Measurements from ENCODE around the gene STXBP5.

STXBP5 gene

GRCh38 chr6:147179809-147180208 is 24.4 kb upstream of the STXBP5 start:
- DNase-seq = no peak

- no peak for DNase-seq
Observed at GRCh38 chr6:147180926-147181325, 23.3 kb upstream of the STXBP5 start.

GRCh38 chr6:147184379-147184778 is 19.8 kb upstream of the STXBP5 start:
- no peak for DNase-seq

- DNase-seq = no peak
Observed at GRCh38 chr6:147185216-147185615, 19.0 kb upstream of the STXBP5 start.

- DNase-seq = no peak
Observed at GRCh38 chr6:147190556-147190955, 13.7 kb upstream of the STXBP5 start.

- no peak for DNase-seq
Observed at GRCh38 chr6:147192278-147192911, 11.8 kb upstream of the STXBP5 start.

GRCh38 chr6:147194652-147195411 is 9.4 kb upstream of the STXBP5 start:
- no peak for DNase-seq

- DNase-seq = no peak
Observed at GRCh38 chr6:147195510-147195909, 8.7 kb upstream of the STXBP5 start.

- DNase-seq = no peak
Observed at GRCh38 chr6:147195987-147196386, 8.2 kb upstream of the STXBP5 start.

- no peak for DNase-seq
Observed at GRCh38 chr6:147200711-147201110, 3.5 kb upstream of the STXBP5 start.

- no peak for DNase-seq
Observed at GRCh38 chr6:147201885-147202515, 2.2 kb upstream of the STXBP5 start.

GRCh38 chr6:147202516-147203310 is 1.5 kb upstream of the STXBP5 start:
- peak; percentile 66 for DNase-seq

GRCh38 chr6:147203311-147204059 is 732 bp upstream of the STXBP5 start:
- DNase-seq = peak; percentile 67

GRCh38 chr6:147204843-147205311 is 660 bp downstream of the STXBP5 start:
- DNase-seq = no peak

- no peak for DNase-seq
Observed at GRCh38 chr6:147205690-147206600, 1.7 kb downstream of the STXBP5 start.

- no peak for DNase-seq
Observed at GRCh38 chr6:147207351-147207750, 3.1 kb downstream of the STXBP5 start.

- no peak for DNase-seq
Observed at GRCh38 chr6:147207837-147208754, 3.9 kb downstream of the STXBP5 start.

- DNase-seq = no peak
Observed at GRCh38 chr6:147209762-147210449, 5.7 kb downstream of the STXBP5 start.

GRCh38 chr6:147211349-147211748 is 7.1 kb downstream of the STXBP5 start:
- no peak for DNase-seq

- DNase-seq = no peak
Observed at GRCh38 chr6:147211831-147212230, 7.6 kb downstream of the STXBP5 start.

All from activated CD4-positive, alpha-beta T cell treated with anti-CD3 and anti-CD28 coated beads for 1 hour (primary cell).